HepG2 (cell line): Measurements from ENCODE around the gene PACSIN1. TPM values are rescaled to one million over a fixed set of nuclear protein-coding genes. Genes with fewer than 3 reads are reported as not detected.

Source experiments
- ATAC-seq: fragments of 200-7000 bp; cut with Tn5 transposase; 3 replicates; pipeline ENCODE4 v1.9.1; 2020; ENCODE audit warnings: mild to moderate bottlenecking, moderate library complexity
- BruUV-seq: library from RNA; stranded (reverse); fragments of 400-500 nt; replicated peaks from 2 replicates; lab custom pipeline; 2021; lab: Mats Ljungman, UMichigan
- CTCF ChIA-PET: fragments of 300-600 bp; formaldehyde crosslinking; extraction: SDS; loops from one replicate; lab custom pipeline; 2021; ENCODE audit warnings: low total read pairs, inconsistent platforms, low intra/inter-chr PET ratio; lab: Yijun Ruan, JAX
- POLR2A ChIA-PET: fragments of 350-600 bp; sonication (Branson Sonifier 250); formaldehyde crosslinking; loops from one replicate; lab custom pipeline; 2020; ENCODE audit warnings: antibody characterized with exemption, inconsistent platforms; lab: Yijun Ruan, JAX
- DNase-seq: peaks from one replicate; pipeline ENCODE4 v3.0.0-alpha.2; 2015; ENCODE audit warnings: low spot score
- FAIRE-seq: peaks from 3 replicates; lab custom pipeline; 2011; peaks lifted over from hg19 to GRCh38; lab: Jason Lieb, UNC
- H2AFZ ChIP-seq: one replicate; pipeline ENCODE4 v1.6.1; 2011; ENCODE audit warnings: low read length, inconsistent platforms
- H3K27ac ChIP-seq: fragments of 300-600 bp; 3 replicates; pipeline ENCODE4 v1.8.0; 2011; ENCODE audit warnings: mixed run types, mild to moderate bottlenecking, mixed read lengths, low read length, inconsistent platforms; ENCODE audit not compliant: insufficient read depth; ENCODE audit errors: extremely low read length
- H3K27me3 ChIP-seq, 2 experiments: fragments of 200-600 bp in 1 of 2; 2 replicates in 1 of 2; 3 replicates in 1 of 2; pipeline versions ENCODE4 v1.6.0 to v1.8.0; 2011; ENCODE audit warnings: low read length in 2 of 2, mild to moderate bottlenecking in 2 of 2, moderate library complexity in 2 of 2, inconsistent platforms in 1 of 2; ENCODE audit not compliant: insufficient read depth in 2 of 2, control insufficient read depth in 1 of 2
- H3K36me3 ChIP-seq, 2 experiments: fragments of 200-600 bp in 1 of 2; replicated peaks in 1 of 2; 2 replicates in 1 of 2; 3 replicates in 1 of 2; pipeline versions ENCODE4 v1.5.1 to v1.8.0; 2011; ENCODE audit warnings: low read length in 2 of 2, inconsistent platforms in 1 of 2; ENCODE audit not compliant: insufficient read depth in 2 of 2, control insufficient read depth in 1 of 2
- H3K4me1 ChIP-seq: 2 replicates; pipeline ENCODE4 v1.5.1; 2012; ENCODE audit warnings: low read length, inconsistent platforms; ENCODE audit not compliant: insufficient read depth
- H3K4me2 ChIP-seq: 2 replicates; pipeline ENCODE4 v1.6.0; 2011; ENCODE audit warnings: low read depth, low read length, inconsistent platforms
- H3K4me3 ChIP-seq, 3 experiments: fragments of 200-600 bp in 1 of 3; sonication (generic), shearing (Covaris generic) in 1 of 3; replicated peaks in 1 of 3; 2 replicates each; pipeline ENCODE4 v1.5.1; 2011 to 2016; ENCODE audit warnings: low read length in 3 of 3, inconsistent platforms in 2 of 3, low read depth in 2 of 3, mild to moderate bottlenecking in 2 of 3, control low read depth in 1 of 3, mixed read lengths in 1 of 3; ENCODE audit not compliant: insufficient read depth in 1 of 3
- H3K79me2 ChIP-seq: one replicate; pipeline ENCODE4 v1.6.1; 2011; ENCODE audit warnings: low read length, inconsistent platforms; ENCODE audit not compliant: insufficient read depth
- H3K9ac ChIP-seq: 2 replicates; pipeline ENCODE4 v1.6.0; 2011; ENCODE audit warnings: mild to moderate bottlenecking, low read depth, low read length, inconsistent platforms; ENCODE audit not compliant: insufficient read depth
- H3K9me3 ChIP-seq: 2 replicates; pipeline ENCODE4 v1.5.1; 2012; ENCODE audit warnings: mild to moderate bottlenecking, low read length
- H4K20me1 ChIP-seq: 2 replicates; pipeline ENCODE4 v1.6.0; 2011; ENCODE audit warnings: inconsistent platforms, mild to moderate bottlenecking, low read length, moderate library complexity; ENCODE audit not compliant: insufficient read depth
- ADNP ChIP-seq: sonication (generic); formaldehyde crosslinking; IDR thresholded peaks from 2 replicates; pipeline ENCODE4 v1.4.0; 2020; ENCODE audit warnings: missing genetic modification reagents
- ARID3A ChIP-seq: IDR thresholded peaks from 2 replicates; pipeline ENCODE4 v1.6.1; 2012; ENCODE audit warnings: low read depth, low read length, improper control_type of control experiment
- CSRNP1 ChIP-seq: sonication (generic); formaldehyde crosslinking; IDR thresholded peaks from 2 replicates; pipeline ENCODE4 v1.8.1; 2023; ENCODE audit warnings: mild to moderate bottlenecking, missing genetic modification reagents
- HES4 ChIP-seq: sonication (generic); formaldehyde crosslinking; IDR thresholded peaks from 2 replicates; pipeline ENCODE4 v1.9.0; 2021; ENCODE audit warnings: mild to moderate bottlenecking, missing genetic modification reagents, borderline replicate concordance
- HNF4A ChIP-seq: sonication (generic); formaldehyde crosslinking; IDR thresholded peaks from 2 replicates; pipeline ENCODE4 v1.4.0; 2020; ENCODE audit warnings: missing genetic modification reagents
- MBNL3 ChIP-seq: fragments of 250-450 bp; sonication (Bioruptor Pico); conservative IDR thresholded peaks from 2 replicates; pipeline ENCODE4 v1.8.0; 2022; ENCODE audit warnings: mild to moderate bottlenecking, inconsistent platforms
- NFIB ChIP-seq: sonication (generic); formaldehyde crosslinking; IDR thresholded peaks from 2 replicates; pipeline ENCODE4 v1.9.0; 2021; ENCODE audit warnings: missing genetic modification reagents, mild to moderate bottlenecking, borderline replicate concordance
- RFXAP ChIP-seq: sonication (generic); formaldehyde crosslinking; IDR thresholded peaks from 2 replicates; pipeline ENCODE4 v1.4.0; 2020; ENCODE audit warnings: missing genetic modification reagents, borderline replicate concordance
- SOX6 ChIP-seq, 2 experiments: fragments of 450-650 bp in 1 of 2; sonication (generic) in 1 of 2; formaldehyde crosslinking in 1 of 2; IDR thresholded peaks; 2 replicates each; pipeline versions ENCODE4 v1.4.0 to v1.6.1; 2017 to 2020; ENCODE audit warnings: antibody characterized with exemption in 1 of 2, mild to moderate bottlenecking in 1 of 2, missing genetic modification reagents in 1 of 2
- TEAD2 ChIP-seq: sonication (generic); formaldehyde crosslinking; IDR thresholded peaks from 2 replicates; pipeline ENCODE4 v1.9.0; 2021; ENCODE audit warnings: missing genetic modification reagents
- ZMYM3 ChIP-seq: sonication (generic); formaldehyde crosslinking; IDR thresholded peaks from 2 replicates; pipeline ENCODE4 v1.5.1; 2020; ENCODE audit warnings: mild to moderate bottlenecking, missing genetic modification reagents
- ZNF121 ChIP-seq: sonication (generic); formaldehyde crosslinking; IDR thresholded peaks from 2 replicates; pipeline ENCODE4 v1.5.0; 2020; ENCODE audit warnings: mild to moderate bottlenecking, missing genetic modification reagents
- ZNF263 ChIP-seq: sonication (generic); formaldehyde crosslinking; IDR thresholded peaks from 2 replicates; pipeline ENCODE4 v1.4.0; 2020; ENCODE audit warnings: missing genetic modification reagents
- ZNF660 ChIP-seq: sonication (generic); formaldehyde crosslinking; IDR thresholded peaks from 2 replicates; pipeline ENCODE4 v1.5.1; 2020; ENCODE audit warnings: mild to moderate bottlenecking, low read depth, missing genetic modification reagents, borderline replicate concordance
- WGBS: methylation state at CpG from one replicate; pipeline ENCODE4 v1.1.6; 2017; ENCODE audit warnings: low lambda C conversion rate; 5-methylcytosine and 5-hydroxymethylcytosine counted together
- in situ Hi-C: cut with HindIII; loops from 2 replicates; pipeline ENCODE4 v1.10.0; 2017; ENCODE audit warnings: low pct_unique_long_range_greater_than_20kb; ENCODE audit not compliant: extremely low pct_ligation_motif_present
- intact Hi-C: fragments of 100-400 bp; cut with micrococcal nuclease; formaldehyde crosslinking; loops from one replicate; pipeline ENCODE4 v1.10.0; 2022; ENCODE audit not compliant: unreplicated experiment
- polyA plus RNA-seq, 8 experiments: library from polyadenylated mRNA; depleted of rRNA in 3 of 8; stranded (reverse) in 7 of 8; unstranded in 1 of 8; fragments of >200 nt; fragmentation: Illumina TruSeq in 4 of 8; extraction: Trizol in 4 of 8; gene quantifications; 2 replicates each; pipeline versions ENCODE4 v1.2.1 to v1.2.3, GENCODE V29; 2011 to 2016; ENCODE audit warnings: low read depth in 4 of 8, missing spikeins in 1 of 8, mixed read lengths in 1 of 8; ENCODE audit not compliant: insufficient read depth in 1 of 8
- total RNA-seq, 5 experiments: library from RNA; depleted of rRNA; stranded (reverse); fragments of >200 nt; fragmentation: Illumina TruSeq; extraction: Trizol; gene quantifications; 2 replicates each; pipeline ENCODE4 v1.2.3, GENCODE V29; 2016; ENCODE audit warnings: low read depth in 1 of 5

The PACSIN1 gene
- total and polyA plus RNA-seq, 2 of the 13 experiments (the other 11 are each of a cell fraction or from before 2014, with no cell fraction given), result not detected

GRCh38 chr6:34561227-34561530 is 95.3 kb downstream of the PACSIN1 start:
- H3K4me1 ChIP-seq, result peaks cover 47% of the 10 kb centered on the region
- H3K4me3 ChIP-seq, result peak overlapping the region in 1 of 3 experiments; percentile 61; a peak in 1 of 6 replicates
- no peak overlapping the region for H3K27ac ChIP-seq
- DNase-seq (no peak), FAIRE-seq (no peak), ATAC-seq (no peak)
- H3K27me3 ChIP-seq, result peaks cover 12 to 42% of the 10 kb centered on the region in 2 experiments; a peak in 4 of 5 replicates
- in situ Hi-C loops, result no loop called here
- TF ChIP-seq HES4, result peak; percentile 52; the same call in 1 of the 2 replicates
- TF ChIP-seq MBNL3, result no peak
- no peak for TF ChIP-seq CSRNP1 (CRISPR knock-in tag)
- no peak for TF ChIP-seq SOX6 (IDR thresholded peaks at IDR 0.05)
- TF ChIP-seq SOX6 (CRISPR knock-in tag; IDR thresholded peaks at IDR 0.05), result no peak
- TF ChIP-seq HNF4A, result 0 out of 2 replicates have a peak, but pooled peaks have one; percentile 5
- no peak for TF ChIP-seq ZNF263 (CRISPR knock-in tag)
- no peak for TF ChIP-seq NFIB (CRISPR knock-in tag)
- TF ChIP-seq TEAD2 (CRISPR knock-in tag), result 0 out of 2 replicates have a peak, but pooled peaks have one; percentile 49
- 0 out of 2 replicates have a peak, but pooled peaks have one; percentile 1 for TF ChIP-seq ZMYM3 (CRISPR knock-in tag)
- TF ChIP-seq ZNF121 (CRISPR knock-in tag), result no peak
- no peak for TF ChIP-seq ZNF660 (CRISPR knock-in tag)
- 0 out of 2 replicates have a peak, but pooled peaks have one; percentile 0 for TF ChIP-seq ADNP (CRISPR knock-in tag)
- 0 out of 2 replicates have a peak, but pooled peaks have one; percentile 11 for TF ChIP-seq RFXAP (CRISPR knock-in tag)
- TF ChIP-seq ARID3A, result no peak
- H3K4me2 ChIP-seq, result peak overlapping the region; percentile 81
- H4K20me1 ChIP-seq, result no peaks in the 10 kb centered on the region
- ChIA-PET CTCF (no interaction called here), POLR2A (interaction anchor here (0.5 to 1.1 kb wide), 2 partner anchors 82 to 103 kb away, joined by 3 read pairs; no protein-coding TSS in a partner anchor)
- H3K36me3 ChIP-seq, result no peaks in the 10 kb centered on the region
- H3K9ac ChIP-seq, result no peak overlapping the region
- intact Hi-C loops, result loop anchor here (5.0 kb wide), 2 partner anchors 36 to 399 kb away; no protein-coding TSS in a partner anchor
- no TSS peak for BruUV-seq
- no CpG with 5 or more reads among the region's 2 CpGs for WGBS
- H3K79me2 ChIP-seq, result no peaks in the 10 kb centered on the region
- H2AFZ ChIP-seq, result no peak overlapping the region
- no peaks in the 10 kb centered on the region for H3K9me3 ChIP-seq
